Measurements from ENCODE around the gene ZNF668. TPM values are rescaled to one million over a fixed set of nuclear protein-coding genes. Genes with fewer than 3 reads are reported as not detected.

The ZNF668 gene
- polyA plus RNA-seq, 1 of the 3 experiments (the other 2 are of a cell fraction): 13.6 TPM

- Histone ChIP-seq H3K36me3 (replicated peaks in 1 of 2; ENCODE audit: control insufficient read depth in 1 of 2, insufficient read depth in 2 of 2, low read length in 1 of 2) (peaks cover 12 to 36% of the 10 kb centered on the region in 2 experiments), H2AFZ (ENCODE audit: low read depth) (no peak overlapping the region), H3K4me3 (ENCODE audit: low read depth in 2 of 2, low read length in 1 of 2) (no peak overlapping the region), H3K9me2 (no peaks in the 10 kb centered on the region), H3K9me3 (no peaks in the 10 kb centered on the region), H3K4me2 (no peak overlapping the region), H3F3A (replicated peaks; ENCODE audit: insufficient read depth) (no peaks in the 10 kb centered on the region), H3K9ac (no peak overlapping the region), H3K4me1 (ENCODE audit: control insufficient read depth in 1 of 2, insufficient read depth in 2 of 2, low read depth in 1 of 2, low read length in 1 of 2) (peaks cover 0 to 8% of the 10 kb centered on the region in 2 experiments; a peak in 2 of 4 replicates), H4K20me1 (ENCODE audit: insufficient read depth) (peaks cover 8% of the 10 kb centered on the region; the same call in 1 of the 2 replicates), H3K27me3 (ENCODE audit: insufficient read depth) (no peaks in the 10 kb centered on the region), H3K79me2 (ENCODE audit: insufficient read depth) (peaks cover 35% of the 10 kb centered on the region), H3K27ac (ENCODE audit: low read depth in 2 of 2, low read length in 1 of 2) (no peak overlapping the region)
- ChIA-PET CTCF (interaction anchor here (3.0 kb wide), 1 partner anchor 57 kb away, joined by 12 read pairs; no protein-coding TSS in a partner anchor), POLR2A (interaction anchor here (0.9 to 2.1 kb wide), 3 partner anchors 8 to 31 kb away, joined by 3 to 5 read pairs (median 5); partner anchors contain the start of genes KAT8 and ZNF668)
- 85% methylated on average over 14 of the region's 18 CpGs for WGBS (ENCODE audit: low lambda C conversion rate)
- no peak for TF ChIP-seq POLR2AphosphoS5 (IDR thresholded peaks at IDR 0.05; ENCODE audit: low read depth, low read length)
- no peak for TF ChIP-seq SMC3 (IDR thresholded peaks at IDR 0.05; ENCODE audit: low read depth, low read length)
- TF ChIP-seq YY1 (IDR thresholded peaks at IDR 0.05; ENCODE audit: low read depth): no peak
- no peak for TF ChIP-seq GABPA (IDR thresholded peaks at IDR 0.05; ENCODE audit: low read depth)
- no peak for TF ChIP-seq EZH2phosphoT487 (IDR thresholded peaks at IDR 0.05; ENCODE audit: borderline replicate concordance, low read depth)
- no peak for TF ChIP-seq ZBTB33 (IDR thresholded peaks at IDR 0.05; ENCODE audit: borderline replicate concordance, low read depth)
- TF ChIP-seq JUND (IDR thresholded peaks at IDR 0.05): no peak
- no peak for TF ChIP-seq MXI1 (IDR thresholded peaks at IDR 0.05; ENCODE audit: low read depth, low read length)
- TF ChIP-seq CTCF (IDR thresholded peaks at IDR 0.05): no peak
- TF ChIP-seq ELF1 (IDR thresholded peaks at IDR 0.05): no peak
- TF ChIP-seq EP300 (IDR thresholded peaks at IDR 0.05; ENCODE audit: borderline replicate concordance in 1 of 2, low read depth in 1 of 2, low read length in 1 of 2): no peak
- no peak for TF ChIP-seq MEF2A (IDR thresholded peaks at IDR 0.05; ENCODE audit: borderline replicate concordance, low read depth)
- TF ChIP-seq FOXM1 (IDR thresholded peaks at IDR 0.05; ENCODE audit: low read depth): no peak
- TF ChIP-seq USF2 (IDR thresholded peaks at IDR 0.05; ENCODE audit: borderline replicate concordance, low read depth, low read length): no peak
- DNase-seq: no peak
These were observed 12.0 kb upstream of the ZNF668 start for GRCh38 chr16:31085873-31086628.

Measured in SK-N-SH (cell line).